IPS-18c (cell line): ENCODE measurements around the gene SESTD1.
"Not testable (repeated sequence)": the region's sequence is repeated elsewhere in the genome, so short reads cannot be mapped to it uniquely, and the experiment has no call there.

Experiments
- H3K4me3 ChIP-seq: 2 replicates; pipeline ENCODE4 v1.7.0; 2013; ENCODE audit warnings: low read depth, mild to moderate bottlenecking, low read length, moderate library complexity; ENCODE audit not compliant: insufficient read depth
- H3K9me3 ChIP-seq: one replicate; pipeline ENCODE4 v1.6.1; 2013; ENCODE audit warnings: mild to moderate bottlenecking, low read length, moderate library complexity; ENCODE audit not compliant: control insufficient read depth, insufficient read depth

Gene SESTD1

GRCh38 chr2:179224361-179224760, 40.3 kb downstream of the SESTD1 start:
- Histone ChIP-seq H3K9me3 (no peaks in the 10 kb centered on the region), H3K4me3 (no peak overlapping the region)

- H3K4me3 ChIP-seq: no peak overlapping the region
- no peaks in the 10 kb centered on the region for H3K9me3 ChIP-seq
Measured at GRCh38 chr2:179222076-179222475, 42.6 kb downstream of the SESTD1 start.

- Histone ChIP-seq H3K4me3 (no peak overlapping the region), H3K9me3 (no peaks in the 10 kb centered on the region)
Measured at GRCh38 chr2:179218848-179219594, 45.6 kb downstream of the SESTD1 start.

- H3K4me3 ChIP-seq, H3K9me3 ChIP-seq: not testable (repeated sequence)
Measured at GRCh38 chr2:179214671-179215070, 50.0 kb downstream of the SESTD1 start.

GRCh38 chr2:179211355-179211754, 53.3 kb downstream of the SESTD1 start:
- no peak overlapping the region for H3K4me3 ChIP-seq
- H3K9me3 ChIP-seq: peaks cover 2% of the 10 kb centered on the region

GRCh38 chr2:179208277-179208676, 56.4 kb downstream of the SESTD1 start:
- H3K4me3 ChIP-seq, H3K9me3 ChIP-seq: not testable (repeated sequence)

- Histone ChIP-seq H3K9me3 (peaks cover 2% of the 10 kb centered on the region), H3K4me3 (no peak overlapping the region)
Measured at GRCh38 chr2:179207047-179207446, 57.6 kb downstream of the SESTD1 start.

- Histone ChIP-seq H3K4me3 (no peak overlapping the region), H3K9me3 (peaks cover 2% of the 10 kb centered on the region)
Measured at GRCh38 chr2:179201869-179202268, 62.8 kb downstream of the SESTD1 start.

- H3K9me3 ChIP-seq, H3K4me3 ChIP-seq: not testable (repeated sequence)
Measured at GRCh38 chr2:179195926-179196590, 68.6 kb downstream of the SESTD1 start.

- H3K9me3 ChIP-seq: no peaks in the 10 kb centered on the region
- H3K4me3 ChIP-seq: no peak overlapping the region
Measured at GRCh38 chr2:179195141-179195540, 69.5 kb downstream of the SESTD1 start.

- Histone ChIP-seq H3K9me3 (no peaks in the 10 kb centered on the region), H3K4me3 (no peak overlapping the region)
Measured at GRCh38 chr2:179193759-179194394, 70.8 kb downstream of the SESTD1 start.

- Histone ChIP-seq H3K9me3 (no peaks in the 10 kb centered on the region), H3K4me3 (no peak overlapping the region)
Measured at GRCh38 chr2:179191110-179191509, 73.5 kb downstream of the SESTD1 start.

GRCh38 chr2:179186126-179186525, 78.5 kb downstream of the SESTD1 start:
- H3K9me3 ChIP-seq: no peaks in the 10 kb centered on the region
- H3K4me3 ChIP-seq: no peak overlapping the region

- Histone ChIP-seq H3K9me3 (no peaks in the 10 kb centered on the region), H3K4me3 (no peak overlapping the region)
Measured at GRCh38 chr2:179184610-179185009, 80.0 kb downstream of the SESTD1 start.

- H3K9me3 ChIP-seq: no peaks in the 10 kb centered on the region
- H3K4me3 ChIP-seq: no peak overlapping the region
Measured at GRCh38 chr2:179181002-179181401, 83.6 kb downstream of the SESTD1 start.

- Histone ChIP-seq H3K4me3 (no peak overlapping the region), H3K9me3 (no peaks in the 10 kb centered on the region)
Measured at GRCh38 chr2:179180242-179180641, 84.4 kb downstream of the SESTD1 start.

GRCh38 chr2:179179719-179180118, 84.9 kb downstream of the SESTD1 start:
- Histone ChIP-seq H3K9me3 (no peaks in the 10 kb centered on the region), H3K4me3 (no peak overlapping the region)

- H3K4me3 ChIP-seq: no peak overlapping the region
- H3K9me3 ChIP-seq: no peaks in the 10 kb centered on the region
Measured at GRCh38 chr2:179177694-179178093, 86.9 kb downstream of the SESTD1 start.
